LHCN-M2 (cell line): ENCODE data around the gene INPP5E. TPM values are rescaled to one million over a fixed set of nuclear protein-coding genes. Genes with fewer than 3 reads are reported as not detected.
A peak's percentile ranks its signal among the peaks of the same experiment; 100 is the strongest.
"Not testable (repeated sequence)": the region's sequence is repeated elsewhere in the genome, so short reads cannot be mapped to it uniquely, and the experiment has no call there.

ENCODE experiments used
- DNase-seq: peaks from one replicate; pipeline ENCODE4 v3.0.0-alpha.2; 2012; ENCODE audit warnings: low read depth
- total RNA-seq: library from RNA; depleted of rRNA; stranded (reverse); fragments of >200 nt; gene quantifications from 2 replicates; pipeline ENCODE4 v1.2.3, GENCODE V29; 2014

The INPP5E gene
- total RNA-seq, 1 experiment from 2014 or later, result 14.2 TPM

GRCh38 chr9:136429683-136430491 lies 9.8 kb downstream of the INPP5E start:
- no peak for DNase-seq

GRCh38 chr9:136429075-136429628 lies 10.5 kb downstream of the INPP5E start:
- no peak for DNase-seq

- no peak for DNase-seq
Measured at GRCh38 chr9:136426787-136427186, 12.9 kb downstream of the INPP5E start.

GRCh38 chr9:136425367-136425766 lies 14.3 kb downstream of the INPP5E start:
- not testable (repeated sequence) for DNase-seq

- no peak for DNase-seq
Measured at GRCh38 chr9:136424750-136425362, 14.8 kb downstream of the INPP5E start.

- DNase-seq, result no peak
Measured at GRCh38 chr9:136423432-136424146, 16.1 kb downstream of the INPP5E start.

- no peak for DNase-seq
Measured at GRCh38 chr9:136422876-136423275, 16.8 kb downstream of the INPP5E start.

GRCh38 chr9:136421791-136422190 lies 17.9 kb downstream of the INPP5E start:
- no peak for DNase-seq

- no peak for DNase-seq
Measured at GRCh38 chr9:136419092-136419420, 20.6 kb downstream of the INPP5E start.

GRCh38 chr9:136418182-136419091 lies 21.2 kb downstream of the INPP5E start:
- DNase-seq, result no peak

- DNase-seq, result no peak
Measured at GRCh38 chr9:136416914-136417313, 22.7 kb downstream of the INPP5E start.

- no peak for DNase-seq
Measured at GRCh38 chr9:136416427-136416826, 23.2 kb downstream of the INPP5E start.

- DNase-seq, result no peak
Measured at GRCh38 chr9:136412962-136413361, 26.7 kb downstream of the INPP5E start.

- no peak for DNase-seq
Measured at GRCh38 chr9:136411378-136411777, 28.3 kb downstream of the INPP5E start.

- peak; percentile 79 for DNase-seq
Measured at GRCh38 chr9:136410500-136411287, 29.0 kb downstream of the INPP5E start, which contains the start of the genes ENTR1 and PMPCA. ENTR1 (minus strand) TSS chr9:136410614; CDS start chr9:136410397, 217 bp downstream. PMPCA (plus strand) TSS chr9:136410658; CDS start chr9:136410669, 11 bp downstream.

- DNase-seq, result peak; percentile 34
Measured at GRCh38 chr9:136409557-136410455, 29.8 kb downstream of the INPP5E start.

GRCh38 chr9:136407911-136408310 lies 31.7 kb downstream of the INPP5E start:
- DNase-seq, result no peak

- DNase-seq, result not testable (repeated sequence)
Measured at GRCh38 chr9:136407061-136407460, 32.6 kb downstream of the INPP5E start.

GRCh38 chr9:136405904-136406303 lies 33.7 kb downstream of the INPP5E start:
- DNase-seq, result not testable (repeated sequence)
